ENCODE measurements around the gene PRSS53.
"Not testable (repeated sequence)": the region's sequence is repeated elsewhere in the genome, so short reads cannot be mapped to it uniquely, and the experiment has no call there.

PRSS53 gene

GRCh38 chr16:31088459-31089183 lies at the start of gene PRSS53:
PRSS53 (minus strand) TSS chr16:31088943; CDS start chr16:31088809, 134 bp downstream.
- DNase-seq, result no peak

- not testable (repeated sequence) for DNase-seq
Observed at GRCh38 chr16:31136822-31137499, 48.2 kb upstream of the PRSS53 start.

GRCh38 chr16:31136287-31136662 lies 47.5 kb upstream of the PRSS53 start:
- no peak for DNase-seq

- no peak for DNase-seq
Observed at GRCh38 chr16:31135535-31136286, 47.0 kb upstream of the PRSS53 start, which contains the start of gene PRSS8. PRSS8 (minus strand) TSS chr16:31135727; CDS start chr16:31135498, 229 bp downstream.

GRCh38 chr16:31134625-31135534 lies 46.1 kb upstream of the PRSS53 start:
- DNase-seq, result no peak

GRCh38 chr16:31134091-31134571 lies 45.4 kb upstream of the PRSS53 start:
- DNase-seq, result no peak

- no peak for DNase-seq
Observed at GRCh38 chr16:31133046-31133501, 44.3 kb upstream of the PRSS53 start.

- DNase-seq, result no peak
Observed at GRCh38 chr16:31132303-31132979, 43.7 kb upstream of the PRSS53 start.

GRCh38 chr16:31131841-31132271 lies 43.1 kb upstream of the PRSS53 start:
- no peak for DNase-seq

- DNase-seq, result no peak
Observed at GRCh38 chr16:31131416-31131815, 42.7 kb upstream of the PRSS53 start.

- no peak for DNase-seq
Observed at GRCh38 chr16:31130899-31131298, 42.2 kb upstream of the PRSS53 start.

GRCh38 chr16:31130336-31130891 lies 41.7 kb upstream of the PRSS53 start:
- DNase-seq, result no peak

- no peak for DNase-seq
Observed at GRCh38 chr16:31129568-31130335, 41.0 kb upstream of the PRSS53 start.

GRCh38 chr16:31128711-31129567 lies 40.2 kb upstream of the PRSS53 start:
- no peak for DNase-seq

- no peak for DNase-seq
Observed at GRCh38 chr16:31127182-31127581, 38.4 kb upstream of the PRSS53 start.

- no peak for DNase-seq
Observed at GRCh38 chr16:31125844-31126243, 37.1 kb upstream of the PRSS53 start.

- DNase-seq, result no peak
Observed at GRCh38 chr16:31120129-31120528, 31.4 kb upstream of the PRSS53 start.

GRCh38 chr16:31118223-31119155 lies 29.7 kb upstream of the PRSS53 start:
- no peak for DNase-seq

All from activated CD8-positive, alpha-beta memory T cell treated with anti-CD3 and anti-CD28 coated beads for 24 hours (primary cell).